ENCODE measurements around the gene PDCD1LG2.

Gene PDCD1LG2

DNA sequence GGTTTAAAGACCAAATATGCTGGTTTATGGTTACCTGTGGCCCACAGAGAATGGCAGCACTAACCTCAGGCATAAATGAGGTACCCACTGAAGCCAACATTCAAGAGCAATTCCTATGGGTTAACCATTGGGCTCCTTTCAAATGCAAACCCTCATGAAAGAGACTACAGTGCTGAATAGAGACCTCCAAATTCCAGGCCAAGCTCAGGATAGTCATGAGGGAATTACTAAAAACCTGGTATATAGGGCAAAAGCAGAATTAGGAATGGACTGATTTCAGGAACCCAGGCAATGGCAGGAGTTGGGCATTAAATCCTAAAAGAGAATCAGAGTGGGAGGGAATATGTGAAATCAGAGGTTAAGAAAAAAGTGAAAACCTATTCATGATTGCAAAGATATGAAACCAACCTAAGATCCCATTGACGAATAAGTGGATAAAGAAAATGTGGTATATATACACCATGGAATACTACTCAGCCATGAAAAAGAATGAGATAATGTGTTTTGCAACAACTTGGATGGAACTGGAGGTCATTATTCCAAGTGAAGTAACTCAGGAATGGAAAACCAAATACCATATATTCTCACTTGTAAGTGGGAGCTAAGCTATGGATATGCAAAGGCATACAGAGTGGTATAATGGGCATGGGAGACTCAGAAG lies 51.6 kb downstream of the PDCD1LG2 start:
- TF ChIP-seq, protein P1, sequence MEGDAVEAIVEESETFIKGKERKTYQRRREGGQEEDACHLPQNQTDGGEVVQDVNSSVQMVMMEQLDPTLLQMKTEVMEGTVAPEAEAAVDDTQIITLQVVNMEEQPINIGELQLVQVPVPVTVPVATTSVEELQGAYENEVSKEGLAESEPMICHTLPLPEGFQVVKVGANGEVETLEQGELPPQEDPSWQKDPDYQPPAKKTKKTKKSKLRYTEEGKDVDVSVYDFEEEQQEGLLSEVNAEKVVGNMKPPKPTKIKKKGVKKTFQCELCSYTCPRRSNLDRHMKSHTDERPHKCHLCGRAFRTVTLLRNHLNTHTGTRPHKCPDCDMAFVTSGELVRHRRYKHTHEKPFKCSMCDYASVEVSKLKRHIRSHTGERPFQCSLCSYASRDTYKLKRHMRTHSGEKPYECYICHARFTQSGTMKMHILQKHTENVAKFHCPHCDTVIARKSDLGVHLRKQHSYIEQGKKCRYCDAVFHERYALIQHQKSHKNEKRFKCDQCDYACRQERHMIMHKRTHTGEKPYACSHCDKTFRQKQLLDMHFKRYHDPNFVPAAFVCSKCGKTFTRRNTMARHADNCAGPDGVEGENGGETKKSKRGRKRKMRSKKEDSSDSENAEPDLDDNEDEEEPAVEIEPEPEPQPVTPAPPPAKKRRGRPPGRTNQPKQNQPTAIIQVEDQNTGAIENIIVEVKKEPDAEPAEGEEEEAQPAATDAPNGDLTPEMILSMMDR (IDR thresholded peaks at IDR 0.05; ENCODE audit: low read depth, low read length): no peak
- no peak for TF ChIP-seq EZH2phosphoT487 (IDR thresholded peaks at IDR 0.05; ENCODE audit: low read depth)
- H3K27ac ChIP-seq (ENCODE audit: low read length): no peak overlapping the region
- H3K79me2 ChIP-seq (ENCODE audit: low read length): no peaks in the 10 kb centered on the region

DNA sequence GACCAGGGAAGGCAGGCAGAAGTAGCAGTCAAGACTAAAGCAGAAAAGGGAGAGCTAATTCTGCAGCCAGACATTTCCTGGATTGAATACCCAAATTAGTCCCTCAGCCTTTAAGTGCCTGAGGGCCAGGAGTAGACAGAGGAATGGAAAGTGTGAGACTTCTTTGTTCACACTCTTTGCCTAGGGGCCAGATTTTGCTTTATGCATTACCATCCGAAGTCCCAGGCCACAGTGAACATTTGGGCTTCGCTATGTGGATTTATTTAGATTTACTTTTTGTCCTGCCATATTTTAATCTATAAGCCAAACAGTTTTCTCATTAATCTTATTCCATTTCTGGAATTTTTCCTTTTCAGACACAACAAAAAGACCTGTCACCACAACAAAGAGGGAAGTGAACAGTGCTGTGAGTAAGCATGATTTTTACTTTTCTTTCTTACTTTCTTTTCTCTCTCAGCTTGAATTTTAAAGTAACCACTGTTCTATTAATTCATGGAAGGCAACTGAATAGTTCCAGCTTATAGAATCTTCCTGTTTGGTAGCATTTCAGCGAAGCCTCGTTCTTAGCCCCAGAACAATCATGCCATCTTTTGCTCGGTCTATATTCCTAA lies 52.6 kb downstream of the PDCD1LG2 start:
- TF ChIP-seq, protein P1 (IDR thresholded peaks at IDR 0.05; ENCODE audit: low read depth, low read length): no peak
- TF ChIP-seq EZH2phosphoT487 (IDR thresholded peaks at IDR 0.05; ENCODE audit: low read depth): no peak
- peaks cover 7% of the 10 kb centered on the region for H3K4me1 ChIP-seq (ENCODE audit: low read length)
- H3K4me3 ChIP-seq (ENCODE audit: low read length): no peak overlapping the region
- no peaks in the 10 kb centered on the region for H3K27me3 ChIP-seq (ENCODE audit: low read depth, low read length)
- peaks cover 3% of the 10 kb centered on the region for H3K36me3 ChIP-seq (replicated peaks; ENCODE audit: low read depth, low read length)
- no peak overlapping the region for H2AFZ ChIP-seq (ENCODE audit: low read depth, low read length)
- no peaks in the 10 kb centered on the region for H3K9me3 ChIP-seq (ENCODE audit: insufficient read depth, low read length)
- H4K20me1 ChIP-seq (ENCODE audit: insufficient read depth, low read length): no peaks in the 10 kb centered on the region
- no peak overlapping the region for H3K4me2 ChIP-seq (ENCODE audit: low read length)
- H3K79me2 ChIP-seq (ENCODE audit: low read length): no peaks in the 10 kb centered on the region
- H3K9ac ChIP-seq (ENCODE audit: low read length): no peak overlapping the region
- H3K27ac ChIP-seq (ENCODE audit: low read length): no peak overlapping the region

More for the DNA sequence above, 51.6 kb downstream of the PDCD1LG2 start:
- Histone ChIP-seq H3K4me1 (ENCODE audit: low read length) (peaks cover 7% of the 10 kb centered on the region), H4K20me1 (ENCODE audit: insufficient read depth, low read length) (no peaks in the 10 kb centered on the region), H3K27me3 (ENCODE audit: low read depth, low read length) (no peaks in the 10 kb centered on the region), H3K36me3 (replicated peaks; ENCODE audit: low read depth, low read length) (peaks cover 3% of the 10 kb centered on the region), H3K9ac (ENCODE audit: low read length) (no peak overlapping the region), H3K9me3 (ENCODE audit: insufficient read depth, low read length) (no peaks in the 10 kb centered on the region), H3K4me3 (ENCODE audit: low read length) (no peak overlapping the region), H3K4me2 (ENCODE audit: low read length) (no peak overlapping the region), H2AFZ (ENCODE audit: low read depth, low read length) (no peak overlapping the region)

DNA sequence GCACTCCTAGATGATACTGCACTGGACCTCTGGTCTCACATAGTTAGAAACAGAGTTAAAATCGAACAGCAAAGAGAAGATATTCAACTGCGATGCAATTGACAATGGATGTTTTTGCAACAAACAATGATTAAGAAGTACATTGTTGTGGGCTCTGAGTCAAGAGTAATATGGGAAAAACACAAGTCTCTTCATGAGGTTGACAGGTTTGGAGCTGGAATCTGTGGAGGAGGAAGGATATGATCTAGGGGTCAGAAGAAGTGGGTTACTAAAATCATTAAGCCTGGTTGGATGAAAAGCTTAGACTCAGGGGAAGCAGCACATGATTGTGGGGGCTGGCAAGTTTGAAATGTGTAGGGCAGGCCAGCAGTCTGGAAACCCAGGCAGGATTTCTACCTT lies 53.1 kb downstream of the PDCD1LG2 start:
- no peak overlapping the region for H2AFZ ChIP-seq (ENCODE audit: low read depth, low read length)
- no peak overlapping the region for H3K4me2 ChIP-seq (ENCODE audit: low read length)
- H3K9ac ChIP-seq (ENCODE audit: low read length): no peak overlapping the region
- no peaks in the 10 kb centered on the region for H4K20me1 ChIP-seq (ENCODE audit: insufficient read depth, low read length)
- H3K9me3 ChIP-seq (ENCODE audit: insufficient read depth, low read length): no peaks in the 10 kb centered on the region
- H3K36me3 ChIP-seq (replicated peaks; ENCODE audit: low read depth, low read length): peaks cover 3% of the 10 kb centered on the region
- no peak overlapping the region for H3K27ac ChIP-seq (ENCODE audit: low read length)
- no peak for TF ChIP-seq EZH2phosphoT487 (IDR thresholded peaks at IDR 0.05; ENCODE audit: low read depth)
- TF ChIP-seq, protein P1 (IDR thresholded peaks at IDR 0.05; ENCODE audit: low read depth, low read length): no peak
- H3K27me3 ChIP-seq (ENCODE audit: low read depth, low read length): no peaks in the 10 kb centered on the region
- no peaks in the 10 kb centered on the region for H3K79me2 ChIP-seq (ENCODE audit: low read length)
- H3K4me3 ChIP-seq (ENCODE audit: low read length): no peak overlapping the region
- H3K4me1 ChIP-seq (ENCODE audit: low read length): peaks cover 7% of the 10 kb centered on the region

DNA sequence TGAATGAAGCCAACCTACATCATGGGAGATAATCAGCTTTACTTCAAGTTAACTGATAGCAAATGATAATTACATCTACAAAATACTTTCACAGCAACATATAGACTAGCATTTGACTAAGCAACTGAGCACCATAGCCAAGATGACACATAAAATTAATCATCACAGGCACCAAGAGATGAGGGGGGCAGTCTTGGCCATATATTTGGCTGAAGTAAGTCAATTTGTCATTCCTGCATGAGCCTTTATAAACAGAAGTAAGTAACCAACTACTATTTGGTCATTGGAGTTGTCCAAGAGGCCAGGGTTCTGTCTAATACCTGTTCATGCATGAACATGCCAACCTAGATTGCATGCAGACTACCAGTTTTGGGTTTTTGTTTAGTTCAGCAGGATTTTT lies 53.6 kb downstream of the PDCD1LG2 start:
- Histone ChIP-seq H3K27me3 (ENCODE audit: low read depth, low read length) (no peaks in the 10 kb centered on the region), H3K9ac (ENCODE audit: low read length) (no peak overlapping the region), H4K20me1 (ENCODE audit: insufficient read depth, low read length) (no peaks in the 10 kb centered on the region), H3K4me3 (ENCODE audit: low read length) (no peak overlapping the region), H2AFZ (ENCODE audit: low read depth, low read length) (no peak overlapping the region), H3K27ac (ENCODE audit: low read length) (no peak overlapping the region), H3K9me3 (ENCODE audit: insufficient read depth, low read length) (no peaks in the 10 kb centered on the region), H3K79me2 (ENCODE audit: low read length) (no peaks in the 10 kb centered on the region), H3K4me2 (ENCODE audit: low read length) (no peak overlapping the region), H3K36me3 (replicated peaks; ENCODE audit: low read depth, low read length) (peaks cover 3% of the 10 kb centered on the region), H3K4me1 (ENCODE audit: low read length) (peaks cover 7% of the 10 kb centered on the region)
- TF ChIP-seq, protein P1 (IDR thresholded peaks at IDR 0.05; ENCODE audit: low read depth, low read length): no peak
- TF ChIP-seq EZH2phosphoT487 (IDR thresholded peaks at IDR 0.05; ENCODE audit: low read depth): no peak
